NCI-H128 (cell line): Measurements from ENCODE around the gene DNAH12.
"Not testable (repeated sequence)": the region's sequence is repeated elsewhere in the genome, so short reads cannot be mapped to it uniquely, and the experiment has no call there.

ENCODE experiments used
- DNase-seq: peaks from one replicate; lab custom pipeline; 2025; ENCODE audit not compliant: unreplicated experiment; lab: John Stamatoyannopoulos, UW

DNAH12 gene

DNA sequence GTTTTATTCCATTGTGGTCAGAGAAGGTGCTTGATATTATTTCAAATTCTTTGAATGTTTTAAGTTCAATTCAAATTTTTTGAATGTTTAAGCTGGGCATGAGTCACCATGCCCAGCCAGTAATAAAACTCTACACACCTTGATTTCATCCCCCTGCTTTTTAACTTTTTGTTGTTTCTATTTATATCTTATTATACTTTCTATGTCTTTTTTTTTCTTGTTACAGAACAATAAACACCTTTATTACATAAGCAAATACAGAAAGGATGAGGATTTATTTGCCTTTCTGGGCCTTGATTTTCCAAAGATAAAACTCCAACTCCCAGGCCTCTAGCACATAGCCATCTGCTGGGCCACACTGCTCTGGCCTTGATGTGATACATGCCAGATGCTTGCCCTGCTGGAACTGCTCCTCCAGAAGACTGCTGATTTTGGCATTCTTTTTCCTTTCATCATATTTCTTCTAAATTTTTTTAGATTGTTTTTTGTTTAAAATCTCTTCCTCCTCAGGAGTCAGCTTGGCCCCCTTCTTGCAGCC lies 14.0 kb downstream of the DNAH12 start:
- no peak for DNase-seq

GRCh38 chr3:57518276-57518915 lies 25.7 kb downstream of the DNAH12 start:
- DNase-seq: no peak

DNA sequence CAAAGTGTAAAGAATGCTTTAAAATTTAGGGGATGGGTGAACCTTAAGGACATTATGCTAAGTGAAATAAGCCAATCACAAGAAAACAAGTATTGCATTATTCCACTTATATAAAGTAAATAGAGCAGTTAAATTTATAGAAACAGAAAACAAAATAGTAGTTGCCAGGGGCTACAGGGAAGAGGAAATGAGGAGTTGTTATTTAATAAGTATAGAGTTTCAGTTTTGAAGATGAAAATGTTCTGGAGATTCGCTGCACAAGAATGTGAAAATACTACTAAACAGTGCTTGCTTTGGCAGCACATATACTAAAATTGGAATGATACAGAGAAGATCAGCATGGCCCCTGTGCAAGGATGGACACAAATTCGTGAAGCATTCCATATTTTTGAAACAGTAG lies 32.0 kb downstream of the DNAH12 start:
- no peak for DNase-seq

DNA sequence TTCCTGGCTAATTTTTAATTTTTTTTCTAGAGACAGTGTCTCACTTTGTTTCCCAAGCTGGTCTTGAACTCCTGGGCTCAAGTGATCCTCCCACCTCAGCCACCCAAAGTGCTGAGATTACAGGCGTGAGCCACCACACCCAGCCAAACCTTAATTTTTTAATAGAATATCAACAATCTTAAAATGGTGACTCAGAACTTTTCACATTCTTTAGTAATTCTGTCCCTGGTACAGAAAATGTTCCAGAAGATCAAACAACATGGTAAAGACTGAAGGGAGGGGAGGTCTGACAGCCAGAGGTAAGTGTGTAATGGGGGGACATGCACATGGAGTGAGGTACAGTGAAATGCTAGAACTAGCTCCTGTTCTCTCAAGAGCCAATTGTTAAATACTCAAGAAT lies 38.2 kb downstream of the DNAH12 start:
- no peak for DNase-seq

DNA sequence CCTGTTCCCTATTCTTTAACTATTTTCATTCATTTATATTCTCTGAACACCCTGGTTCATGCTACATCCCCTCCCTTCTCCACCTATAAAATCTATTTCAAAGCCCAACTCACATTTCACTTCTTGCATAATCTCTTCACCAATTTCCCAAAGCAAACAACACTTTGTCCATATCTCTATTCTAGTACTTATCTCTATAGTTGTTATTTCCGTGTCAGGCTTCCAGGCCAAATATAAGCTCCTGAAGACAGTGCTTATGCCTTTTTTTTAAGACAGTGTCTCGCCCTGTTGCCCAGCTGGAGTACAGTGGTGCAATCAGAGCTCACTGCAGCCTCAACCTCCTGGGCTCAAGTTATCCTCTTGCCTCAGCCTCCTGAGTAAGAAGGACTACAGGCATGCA lies 43.6 kb downstream of the DNAH12 start:
- DNase-seq: no peak

DNA sequence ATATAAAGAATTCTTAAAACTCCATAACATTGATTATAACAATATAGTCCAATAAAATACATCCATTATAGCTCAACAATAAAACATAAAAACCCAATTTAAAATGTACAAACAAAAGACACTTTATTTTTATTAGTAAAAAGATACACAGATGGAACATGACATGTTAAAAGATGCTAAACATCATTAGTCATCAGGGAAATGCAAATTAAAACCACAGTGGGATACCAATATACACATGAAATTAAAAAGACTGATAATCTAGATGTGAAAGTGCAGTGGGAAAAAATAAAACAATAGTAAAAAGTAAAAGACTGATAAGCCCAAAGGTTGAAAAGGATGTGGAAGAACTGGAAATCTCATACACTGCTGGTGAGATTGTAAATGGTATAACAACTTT lies 46.2 kb downstream of the DNAH12 start:
- DNase-seq: no peak

DNA sequence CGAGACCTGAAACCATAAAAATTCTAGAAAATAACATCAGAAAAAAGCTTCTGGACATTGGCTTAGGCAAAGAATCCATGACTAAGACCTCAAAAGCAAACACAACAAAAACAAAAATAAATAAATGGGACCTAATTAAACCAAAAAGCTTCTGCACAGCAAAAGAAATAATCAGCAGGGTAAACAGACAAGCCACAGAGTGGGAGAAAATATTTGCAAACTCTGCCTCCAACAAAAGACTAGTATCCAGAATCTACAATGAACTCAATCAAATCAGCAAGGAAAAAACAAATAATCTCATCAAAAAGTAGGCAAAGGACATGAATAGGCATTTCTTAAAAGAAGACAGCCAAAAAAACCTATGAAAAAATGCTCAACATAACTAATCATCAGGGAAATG lies 59.6 kb downstream of the DNAH12 start:
- DNase-seq: no peak

- DNase-seq: not testable (repeated sequence)
Observed at GRCh38 chr3:57477193-57477592, 67.0 kb downstream of the DNAH12 start.

- no peak for DNase-seq
Observed at GRCh38 chr3:57464801-57465200, 79.3 kb downstream of the DNAH12 start.

GRCh38 chr3:57464011-57464410 lies 80.1 kb downstream of the DNAH12 start:
- DNase-seq: no peak

DNA sequence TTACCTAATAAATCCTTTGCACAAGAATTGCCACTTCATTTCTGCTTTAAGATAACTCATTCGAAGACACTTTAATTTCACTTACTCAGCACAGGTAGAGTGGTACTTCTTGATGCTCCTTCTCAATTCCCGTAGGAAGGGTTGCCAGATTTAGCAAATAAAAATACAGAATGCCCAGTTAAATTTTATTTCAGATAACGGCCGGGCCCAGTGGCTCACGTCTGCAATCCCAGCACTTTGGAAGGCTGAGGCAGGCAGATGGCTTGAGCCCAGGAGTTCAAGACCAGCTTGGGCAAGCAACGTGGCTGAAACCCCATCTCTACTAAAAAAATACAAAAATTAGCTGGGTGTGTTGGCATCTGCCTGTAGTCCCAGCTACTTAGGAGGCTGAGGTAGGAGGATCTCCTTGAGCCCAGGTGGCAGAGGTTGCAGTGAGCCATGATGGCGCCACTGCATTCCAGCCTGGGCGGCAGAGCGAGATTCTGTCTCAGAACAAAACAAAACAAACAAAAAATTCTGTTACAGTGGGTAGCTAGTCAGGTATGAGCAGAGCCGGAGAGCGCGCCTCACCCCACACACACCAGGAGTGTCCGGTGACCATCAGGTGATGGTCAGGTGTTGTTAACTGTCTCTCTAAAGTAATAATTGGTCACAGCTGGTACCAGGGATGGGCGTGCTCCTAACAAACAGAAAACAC lies 92.8 kb downstream of the DNAH12 start:
- DNase-seq: no peak

GRCh38 chr3:57449276-57449847 lies 94.8 kb downstream of the DNAH12 start:
- DNase-seq: not testable (repeated sequence)

DNA sequence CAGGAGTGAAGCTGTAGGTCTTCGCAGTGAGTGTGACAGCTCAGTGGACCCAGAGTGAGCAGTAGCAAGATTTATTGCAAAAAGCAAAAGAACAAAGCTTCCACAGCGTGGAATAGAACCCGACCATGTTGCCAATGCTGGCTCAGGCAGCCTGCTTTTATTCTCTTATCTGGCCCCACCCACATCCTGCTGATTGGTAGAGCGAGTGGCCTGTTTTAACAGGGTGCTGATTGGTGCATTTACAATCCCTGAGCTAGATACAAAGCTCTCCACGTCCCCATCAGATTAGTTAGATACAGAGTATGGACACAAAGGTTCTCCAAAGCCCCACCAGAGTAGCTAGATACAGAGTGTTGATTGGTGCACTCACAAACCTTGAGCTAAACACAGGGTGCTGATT lies 95.7 kb downstream of the DNAH12 start:
- DNase-seq: not testable (repeated sequence)

DNA sequence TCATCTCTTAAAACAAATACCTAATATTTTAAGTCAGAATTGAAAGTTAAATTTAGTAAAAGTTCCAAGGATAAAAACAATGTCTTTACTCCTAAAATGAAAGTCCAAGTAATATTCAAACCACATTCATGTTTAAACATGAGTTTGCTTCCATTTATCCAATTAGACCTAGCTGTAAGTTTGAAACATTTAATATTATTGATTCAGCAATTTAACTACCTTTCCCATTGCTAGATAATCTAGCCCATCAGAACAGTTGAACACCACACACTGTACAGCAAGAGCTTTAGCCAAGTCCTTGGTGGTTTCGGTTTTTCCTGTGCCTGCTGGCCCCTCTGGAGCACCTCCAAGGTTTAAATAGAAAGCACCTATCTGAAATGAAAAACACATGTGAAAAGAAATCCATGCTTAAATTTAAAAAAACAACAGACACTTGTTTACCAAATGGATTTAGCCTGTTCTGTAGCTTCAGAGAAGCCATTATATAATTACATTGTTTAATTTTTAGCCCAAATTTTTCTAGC lies 97.8 kb downstream of the DNAH12 start:
- DNase-seq: no peak

DNA sequence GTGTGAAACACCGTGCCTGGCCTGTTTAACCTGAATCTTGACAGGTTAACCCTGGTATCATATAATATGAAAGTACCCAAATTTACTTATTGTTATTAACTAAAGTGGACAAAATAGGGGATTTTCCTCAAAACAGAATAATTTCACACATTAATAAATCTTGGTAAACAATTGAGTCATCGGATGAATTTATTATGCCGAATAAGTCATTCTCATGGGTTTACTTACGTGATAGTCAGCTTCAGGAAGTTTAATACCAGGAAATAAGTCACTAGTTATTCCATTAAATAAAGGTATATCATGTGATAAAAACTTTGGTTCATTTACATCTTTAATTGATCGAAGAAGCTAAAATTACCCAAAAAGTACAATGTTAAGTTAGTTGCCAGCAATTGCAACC lies 99.7 kb downstream of the DNAH12 start:
- no peak for DNase-seq

GRCh38 chr3:57440144-57440543 lies 104.0 kb downstream of the DNAH12 start:
- not testable (repeated sequence) for DNase-seq

DNA sequence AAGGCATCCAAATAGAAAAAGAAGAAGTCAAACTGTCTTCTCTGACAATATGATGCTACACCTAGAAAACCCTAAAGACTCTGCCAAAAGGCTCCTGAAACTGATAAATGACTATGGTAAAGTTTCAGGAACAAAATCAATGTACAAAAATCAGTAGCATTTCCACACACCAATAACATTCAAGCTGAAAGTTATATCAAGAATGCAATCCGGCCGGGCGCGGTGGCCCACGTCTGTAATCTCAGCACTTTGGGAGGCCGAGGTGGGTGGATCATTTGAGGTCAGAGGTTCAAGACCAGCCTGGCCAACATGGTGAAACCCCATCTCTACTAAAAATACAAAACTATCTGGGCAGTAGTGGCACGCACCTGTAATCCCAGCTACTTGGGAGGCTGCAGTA lies 105.7 kb downstream of the DNAH12 start:
- DNase-seq: not testable (repeated sequence)

- no peak for DNase-seq
Observed at GRCh38 chr3:57436195-57436761, 107.9 kb downstream of the DNAH12 start.

- no peak for DNase-seq
Observed at GRCh38 chr3:57434041-57434440, 110.1 kb downstream of the DNAH12 start.

- no peak for DNase-seq
Observed at GRCh38 chr3:57423335-57423734, 120.8 kb downstream of the DNAH12 start.

DNA sequence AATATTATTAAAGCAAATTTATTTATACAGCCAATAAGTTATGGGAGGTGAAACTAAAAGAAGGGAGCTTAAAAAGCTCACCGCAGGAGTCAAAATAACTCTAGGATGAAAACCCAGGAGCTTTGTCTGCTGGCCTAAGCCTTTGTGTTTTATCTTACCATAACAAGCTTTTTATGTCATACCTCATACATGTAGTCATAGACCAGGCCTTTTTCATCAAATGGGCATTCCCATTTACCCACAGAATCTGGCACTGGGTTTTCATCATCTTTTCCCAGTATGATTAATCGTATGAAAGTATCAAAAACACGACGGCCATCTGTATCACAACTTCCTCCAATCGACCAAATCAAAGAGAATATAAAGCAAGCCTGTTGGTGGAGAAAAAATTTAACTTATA lies 122.8 kb downstream of the DNAH12 start:
- DNase-seq: no peak

- DNase-seq: no peak
Observed at GRCh38 chr3:57420001-57420400, 124.1 kb downstream of the DNAH12 start.
